Stimulated activated naive CD8-positive, alpha-beta T cell treated with anti-CD3 and anti-CD28 coated beads, Interleukin-15, Interleukin-2, amounts not matched to agents 100 ng/mL and 50 ng/mL, for 24 hours (primary cell): ENCODE data around the gene RGPD5.
"Not testable (repeated sequence)": the region's sequence is repeated elsewhere in the genome, so short reads cannot be mapped to it uniquely, and the experiment has no call there.

Source experiments
- H3K27ac Mint-ChIP-seq: one replicate; pipeline ENCODE4 v1.8.0; 2021; ENCODE audit warnings: mild to moderate bottlenecking, mixed read lengths
- H3K27me3 Mint-ChIP-seq: one replicate; pipeline ENCODE4 v1.8.0; 2021; ENCODE audit warnings: mixed read lengths
- H3K36me3 Mint-ChIP-seq: one replicate; pipeline ENCODE4 v1.8.0; 2021; ENCODE audit warnings: low read depth, mixed read lengths
- H3K4me1 Mint-ChIP-seq: one replicate; pipeline ENCODE4 v1.8.0; 2021; ENCODE audit warnings: low read depth, mixed read lengths
- H3K4me3 Mint-ChIP-seq: one replicate; pipeline ENCODE4 v1.8.0; 2021; ENCODE audit warnings: mild to moderate bottlenecking, mixed read lengths
- H3K9me3 Mint-ChIP-seq: one replicate; pipeline ENCODE4 v1.8.0; 2021; ENCODE audit warnings: mixed read lengths

Gene RGPD5

DNA sequence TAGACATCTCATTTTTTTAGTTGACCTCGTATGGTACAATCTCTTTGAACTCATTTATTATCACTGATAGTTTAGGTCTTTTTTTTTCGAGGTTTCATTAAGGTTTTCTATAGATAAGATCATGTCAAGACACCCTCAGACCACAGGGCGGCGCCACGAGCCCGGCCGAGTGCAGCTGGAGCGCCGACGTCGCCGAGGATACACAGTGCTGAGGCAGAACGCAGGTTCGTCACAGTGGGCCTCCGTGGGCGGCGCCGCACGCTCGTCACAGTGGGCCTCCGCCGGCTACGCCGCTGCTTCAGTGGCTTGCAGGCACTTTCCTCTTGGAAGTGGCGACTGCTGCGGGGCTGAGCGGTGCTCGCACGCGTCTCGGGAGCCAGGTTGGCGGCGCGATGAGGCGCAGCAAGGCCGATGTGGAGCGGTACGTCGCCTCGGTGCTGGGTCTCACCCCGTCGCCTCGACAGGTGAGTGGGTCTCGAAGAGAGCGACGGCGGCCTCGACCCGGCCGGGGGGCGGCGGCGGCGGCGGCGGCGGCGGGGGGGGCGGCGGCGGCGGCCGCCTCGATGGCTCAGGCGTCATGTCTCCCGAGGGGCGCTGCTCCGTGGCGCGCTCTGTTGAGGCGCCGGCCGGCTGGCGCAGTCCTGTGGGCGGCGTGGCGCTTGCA, at the start of gene RGPD5:
Gene RGPD5 (plus strand): TSS at position 232 of the 664 bp plus-strand sequence. CDS start 161 bp downstream, at position 393.
- H3K9me3 Mint-ChIP-seq, H3K27ac Mint-ChIP-seq, H3K36me3 Mint-ChIP-seq, H3K4me1 Mint-ChIP-seq, H3K27me3 Mint-ChIP-seq, H3K4me3 Mint-ChIP-seq: not testable (repeated sequence)

DNA sequence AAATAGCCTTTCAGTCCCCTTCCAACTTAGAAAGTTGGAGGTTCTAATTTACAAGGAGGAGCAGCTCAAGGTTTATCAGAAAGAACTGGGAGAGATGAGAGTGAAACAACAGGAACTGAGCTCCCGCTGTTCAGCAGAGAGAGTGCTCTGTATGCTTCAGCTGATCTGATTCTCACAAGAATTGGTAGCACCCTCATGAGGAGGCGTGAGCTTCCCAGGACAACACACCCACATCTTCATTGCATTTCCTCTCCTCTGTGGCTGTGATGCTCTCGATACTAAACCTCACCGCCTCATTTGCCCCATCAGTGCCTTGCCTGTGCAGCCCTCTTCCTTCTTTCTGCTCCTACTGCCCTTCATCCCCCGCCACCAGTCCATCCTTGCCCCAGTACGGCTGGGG, 42.5 kb upstream of the RGPD5 start:
- H3K36me3 Mint-ChIP-seq, H3K27me3 Mint-ChIP-seq, H3K27ac Mint-ChIP-seq, H3K9me3 Mint-ChIP-seq, H3K4me1 Mint-ChIP-seq, H3K4me3 Mint-ChIP-seq: not testable (repeated sequence)

DNA sequence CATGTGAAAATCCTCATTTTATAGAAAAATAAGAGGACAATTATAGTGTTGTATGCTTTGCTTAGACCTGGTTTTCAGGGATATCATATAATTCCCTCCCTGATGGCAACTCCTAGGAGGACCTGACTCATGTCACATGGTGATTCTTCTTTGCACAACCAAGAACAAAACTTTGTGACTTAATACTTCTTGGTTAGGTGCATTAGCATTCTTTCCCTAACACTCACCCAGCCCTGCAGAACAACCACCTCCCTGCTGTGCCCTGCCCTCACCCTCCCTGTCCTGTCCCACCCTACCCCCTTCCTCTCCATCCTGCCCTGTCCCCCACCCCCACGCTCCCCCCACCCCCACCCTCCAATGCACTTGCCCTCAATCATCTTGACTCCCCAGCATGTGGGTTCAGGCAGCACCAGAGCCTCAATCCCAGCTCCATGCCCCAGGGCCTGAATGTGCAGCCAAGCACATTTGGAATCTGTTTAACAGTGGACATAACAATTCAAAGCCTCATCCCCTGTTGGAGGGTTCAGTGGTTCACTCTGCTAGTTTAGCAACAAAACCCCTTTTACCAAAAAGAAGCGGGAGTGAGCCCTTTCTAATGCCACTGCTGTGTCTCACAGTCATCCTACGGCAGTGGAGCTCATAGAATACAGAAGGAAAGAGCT, 36.8 kb upstream of the RGPD5 start:
- not testable (repeated sequence) for H3K4me3 Mint-ChIP-seq, H3K27ac Mint-ChIP-seq

DNA sequence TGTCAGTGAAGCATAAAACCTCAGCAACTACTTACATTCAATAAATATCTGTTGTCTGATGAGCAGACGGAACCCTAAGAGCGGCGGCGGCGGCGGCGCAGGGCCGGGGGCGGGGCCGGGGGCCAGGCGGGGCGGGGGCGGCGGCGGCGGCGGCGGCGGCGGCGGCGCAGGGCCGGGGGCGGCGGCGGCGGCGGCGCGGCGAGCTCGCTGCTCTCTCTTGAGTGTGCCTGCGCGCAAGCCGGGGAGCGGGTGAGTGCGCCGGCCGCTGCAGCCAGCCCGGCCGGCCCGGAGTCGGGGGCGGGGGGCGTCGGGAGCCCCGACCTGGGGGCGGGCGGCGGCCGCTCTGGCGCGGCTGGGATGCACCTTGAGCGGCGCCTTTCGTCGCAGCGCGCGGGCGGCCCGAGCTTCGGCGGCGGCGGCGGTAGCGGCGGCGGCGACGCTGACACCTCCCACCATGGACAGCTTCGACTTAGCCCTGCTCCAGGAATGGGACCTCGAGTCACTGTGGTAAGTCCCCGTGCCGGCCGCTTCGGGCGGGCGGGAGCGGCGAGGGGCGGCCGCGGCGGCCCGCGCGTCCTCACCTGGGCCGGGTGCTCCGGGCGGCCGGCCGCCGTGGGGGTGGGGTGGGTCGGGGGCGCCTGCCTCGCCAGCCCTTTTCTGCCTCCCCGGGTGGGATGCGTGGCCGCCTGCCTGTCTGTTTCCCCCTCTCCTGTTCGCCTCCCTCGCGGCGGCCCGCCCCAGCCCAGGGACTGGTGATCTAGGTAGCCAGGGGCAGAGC, 33.7 kb upstream of the RGPD5 start:
- not testable (repeated sequence) for H3K4me3 Mint-ChIP-seq, H3K4me1 Mint-ChIP-seq, H3K36me3 Mint-ChIP-seq, H3K9me3 Mint-ChIP-seq, H3K27ac Mint-ChIP-seq, H3K27me3 Mint-ChIP-seq

More for the DNA sequence above, 36.8 kb upstream of the RGPD5 start:
- H3K9me3 Mint-ChIP-seq, H3K4me1 Mint-ChIP-seq, H3K36me3 Mint-ChIP-seq, H3K27me3 Mint-ChIP-seq: not testable (repeated sequence)

DNA sequence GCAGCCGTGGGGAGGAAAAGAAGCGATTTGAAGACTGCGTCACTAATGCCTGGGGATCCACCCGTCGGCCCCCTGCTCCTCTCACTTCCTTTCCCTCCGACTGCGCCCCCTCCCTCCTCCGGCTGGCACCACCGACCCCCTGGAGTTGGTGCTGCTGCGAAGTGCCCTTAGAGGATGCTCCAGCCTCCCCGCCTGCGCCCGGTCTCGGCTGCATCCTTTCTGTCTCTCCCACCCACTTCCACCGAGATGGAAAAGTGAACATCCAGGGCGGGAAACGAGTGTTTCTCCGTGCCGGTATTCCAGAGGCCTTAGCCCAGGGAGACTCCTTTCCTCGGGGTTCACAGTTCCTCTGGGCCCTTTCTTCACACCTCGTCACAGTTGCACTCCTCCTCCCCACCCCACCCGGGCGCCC, 33.1 kb upstream of the RGPD5 start:
- not testable (repeated sequence) for H3K27ac Mint-ChIP-seq, H3K9me3 Mint-ChIP-seq, H3K27me3 Mint-ChIP-seq, H3K4me1 Mint-ChIP-seq, H3K36me3 Mint-ChIP-seq, H3K4me3 Mint-ChIP-seq

DNA sequence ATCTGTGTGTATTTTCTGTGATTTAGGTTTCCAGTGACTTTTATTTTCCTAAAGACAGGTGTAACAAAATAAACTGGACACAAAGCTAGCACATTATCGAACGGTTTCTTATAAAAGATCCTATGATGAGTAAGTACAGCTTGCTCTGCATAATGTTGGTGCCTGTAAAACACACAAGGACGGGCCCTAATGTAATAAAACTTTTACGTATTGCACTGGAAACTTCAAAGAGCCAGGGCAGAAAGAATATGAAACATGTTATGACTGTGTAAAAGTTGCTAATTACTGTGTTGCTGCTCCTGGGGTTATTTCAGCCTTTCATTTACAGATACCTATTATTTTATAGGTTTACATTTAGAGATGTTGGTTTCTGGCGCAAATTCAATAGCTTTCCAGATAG, 32.1 kb upstream of the RGPD5 start:
- H3K36me3 Mint-ChIP-seq, H3K4me3 Mint-ChIP-seq, H3K9me3 Mint-ChIP-seq, H3K27me3 Mint-ChIP-seq, H3K4me1 Mint-ChIP-seq, H3K27ac Mint-ChIP-seq: not testable (repeated sequence)

DNA sequence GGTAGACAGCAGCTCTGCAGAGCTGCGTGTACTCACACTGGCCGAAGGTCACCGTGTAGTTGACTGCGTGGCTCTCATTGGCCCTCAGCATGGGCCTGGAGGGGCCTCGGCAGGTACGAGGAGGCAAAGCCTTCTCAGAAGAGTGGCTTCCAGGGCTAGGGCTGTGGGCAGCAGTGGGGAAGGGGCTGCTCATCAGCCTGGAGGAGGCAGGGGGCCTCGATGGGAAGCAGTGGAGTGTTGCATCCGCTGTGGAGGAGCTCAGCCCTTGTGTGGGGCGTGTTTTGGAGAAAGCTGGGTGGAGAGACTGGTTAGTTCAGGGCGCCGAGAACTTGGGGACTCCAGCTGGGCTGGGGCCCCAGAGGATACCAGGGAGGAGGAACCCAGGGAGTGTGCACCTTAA, 28.0 kb upstream of the RGPD5 start:
- H3K4me1 Mint-ChIP-seq, H3K36me3 Mint-ChIP-seq, H3K9me3 Mint-ChIP-seq, H3K27ac Mint-ChIP-seq, H3K4me3 Mint-ChIP-seq, H3K27me3 Mint-ChIP-seq: not testable (repeated sequence)

DNA sequence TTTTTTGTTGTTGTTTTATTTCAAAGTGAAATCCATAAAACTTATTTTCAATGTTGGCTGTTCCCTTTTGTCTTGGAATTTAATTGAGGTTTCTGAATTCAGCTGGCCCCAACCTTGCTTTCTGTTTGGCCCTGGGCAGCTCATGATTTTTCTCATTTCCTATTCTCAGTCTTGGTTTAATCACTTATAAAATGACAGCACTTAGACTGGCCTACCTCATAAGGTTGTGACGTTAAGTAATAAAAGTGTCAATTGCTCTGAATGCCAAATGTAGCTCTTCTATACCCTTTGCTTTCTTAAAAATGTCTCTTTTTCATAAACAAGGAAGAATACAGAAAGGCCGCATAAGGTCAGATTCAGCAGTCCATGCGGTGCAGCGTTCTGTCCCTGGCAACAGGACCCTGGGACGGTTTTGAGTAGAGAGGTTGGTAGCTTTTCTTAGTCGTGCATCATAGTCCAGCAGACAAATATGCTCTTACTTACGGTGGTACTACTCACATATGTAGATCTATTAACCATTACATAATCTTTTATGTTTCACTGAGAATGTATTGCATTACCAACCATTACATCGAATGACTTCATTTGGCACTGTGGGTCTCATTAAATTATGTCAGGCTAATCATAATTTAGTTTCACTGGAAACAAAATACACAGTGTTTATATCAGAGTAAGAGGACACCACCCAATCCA, 27.1 kb upstream of the RGPD5 start:
- H3K9me3 Mint-ChIP-seq, H3K27me3 Mint-ChIP-seq, H3K27ac Mint-ChIP-seq, H3K4me3 Mint-ChIP-seq, H3K36me3 Mint-ChIP-seq, H3K4me1 Mint-ChIP-seq: not testable (repeated sequence)

DNA sequence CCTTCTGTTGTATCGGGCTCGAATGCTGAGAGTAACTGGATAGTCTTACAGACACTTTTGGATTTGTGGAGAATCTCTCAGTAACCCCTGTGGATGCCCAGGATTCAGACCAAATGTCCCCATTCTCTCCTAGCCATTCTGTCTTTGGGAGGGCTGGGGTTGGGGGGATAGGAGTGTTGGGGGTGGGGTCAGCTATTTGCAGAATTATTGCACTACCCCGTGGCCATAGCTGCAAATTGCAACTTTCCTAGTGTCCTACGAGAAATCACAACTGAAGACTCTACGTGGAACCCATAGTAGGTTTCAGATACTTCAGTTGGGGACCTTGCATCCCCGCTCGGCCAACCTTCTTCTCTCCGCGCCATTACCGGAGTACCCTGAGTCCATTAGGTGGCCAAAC, 25.2 kb upstream of the RGPD5 start:
- not testable (repeated sequence) for H3K36me3 Mint-ChIP-seq, H3K4me3 Mint-ChIP-seq, H3K9me3 Mint-ChIP-seq

DNA sequence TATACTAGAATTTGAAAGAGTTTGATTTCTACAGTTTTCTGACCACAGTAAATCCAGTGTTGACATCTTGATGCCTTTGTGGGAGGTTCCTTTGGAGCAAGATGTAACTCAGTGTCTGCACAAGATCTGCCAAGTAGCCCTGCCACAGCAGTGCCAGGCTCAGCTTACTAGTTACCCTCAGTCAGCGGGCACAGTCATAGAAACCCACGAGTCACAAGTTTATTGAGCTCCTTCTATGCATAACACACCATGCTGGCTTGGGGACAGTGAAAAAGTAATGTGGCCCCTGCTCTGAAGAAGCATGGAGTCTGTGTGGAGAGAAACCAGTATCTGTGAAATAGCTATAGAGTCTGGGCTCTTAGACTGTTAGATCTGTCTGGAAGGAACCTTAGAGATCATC, 15.0 kb upstream of the RGPD5 start:
- not testable (repeated sequence) for H3K27ac Mint-ChIP-seq, H3K4me3 Mint-ChIP-seq, H3K27me3 Mint-ChIP-seq, H3K4me1 Mint-ChIP-seq, H3K9me3 Mint-ChIP-seq, H3K36me3 Mint-ChIP-seq

More for the DNA sequence above, 25.2 kb upstream of the RGPD5 start:
- H3K27me3 Mint-ChIP-seq, H3K4me1 Mint-ChIP-seq, H3K27ac Mint-ChIP-seq: not testable (repeated sequence)

DNA sequence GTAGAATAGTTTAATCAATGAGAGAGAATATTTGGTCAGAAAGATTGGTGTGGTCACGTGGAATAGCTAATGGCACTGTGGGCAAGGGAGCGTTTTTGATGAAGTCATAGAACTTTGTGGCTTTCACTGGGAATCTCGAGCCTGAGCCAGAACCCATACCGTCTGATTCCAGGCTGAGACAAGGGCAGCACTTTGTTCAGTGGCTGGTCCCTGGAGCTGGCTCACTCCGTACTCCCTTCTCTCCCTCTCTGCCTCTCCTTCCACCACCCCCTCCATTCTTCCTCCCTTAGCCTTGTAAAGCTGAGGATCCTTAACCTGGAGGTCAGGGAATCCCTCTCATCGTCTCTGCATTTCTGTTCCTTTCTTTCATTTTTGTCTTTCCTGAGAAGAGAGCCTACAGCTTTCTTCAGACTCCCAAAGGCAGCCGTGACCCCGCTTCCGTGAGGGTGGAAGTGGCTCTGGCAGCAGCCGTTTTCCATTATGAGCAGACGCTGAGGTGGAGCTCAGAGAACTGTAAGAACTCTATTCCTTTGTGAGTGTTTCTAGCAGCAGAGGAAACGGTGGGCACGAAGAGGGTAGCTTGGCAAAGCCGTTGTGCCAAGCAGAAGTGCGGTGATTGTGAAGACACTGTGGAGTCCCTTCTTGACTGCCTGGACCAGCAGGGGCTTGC, 12.8 kb upstream of the RGPD5 start:
- H3K4me1 Mint-ChIP-seq, H3K27ac Mint-ChIP-seq, H3K27me3 Mint-ChIP-seq: not testable (repeated sequence)

DNA sequence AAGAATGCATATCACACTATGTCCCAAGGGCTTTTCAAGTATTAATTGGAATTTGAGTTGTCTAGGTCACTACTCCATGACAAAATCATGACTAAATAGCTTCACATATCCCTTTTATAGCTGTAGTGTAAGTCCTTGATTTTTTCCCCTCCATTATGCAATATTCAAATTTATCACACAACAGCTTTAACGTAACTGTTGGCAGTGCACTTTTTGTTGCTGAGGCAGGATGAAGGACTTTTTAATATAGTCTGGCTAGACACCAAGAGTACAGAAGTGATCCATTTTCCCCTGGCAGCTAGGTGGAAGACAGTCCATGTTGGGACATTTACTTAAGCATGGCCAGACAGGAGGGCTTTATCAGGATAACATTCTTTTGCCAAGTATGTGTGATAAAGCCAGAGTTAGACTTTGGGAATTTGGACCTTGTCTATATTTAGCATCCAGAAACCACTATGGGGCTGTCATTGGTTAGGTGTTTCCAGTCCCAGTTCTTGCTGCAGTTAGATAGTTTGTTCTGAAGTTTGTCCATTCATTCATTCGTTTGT, 11.6 kb upstream of the RGPD5 start:
- not testable (repeated sequence) for H3K27me3 Mint-ChIP-seq, H3K36me3 Mint-ChIP-seq, H3K9me3 Mint-ChIP-seq, H3K4me1 Mint-ChIP-seq, H3K4me3 Mint-ChIP-seq, H3K27ac Mint-ChIP-seq

More for the DNA sequence above, 12.8 kb upstream of the RGPD5 start:
- not testable (repeated sequence) for H3K4me3 Mint-ChIP-seq, H3K36me3 Mint-ChIP-seq, H3K9me3 Mint-ChIP-seq

DNA sequence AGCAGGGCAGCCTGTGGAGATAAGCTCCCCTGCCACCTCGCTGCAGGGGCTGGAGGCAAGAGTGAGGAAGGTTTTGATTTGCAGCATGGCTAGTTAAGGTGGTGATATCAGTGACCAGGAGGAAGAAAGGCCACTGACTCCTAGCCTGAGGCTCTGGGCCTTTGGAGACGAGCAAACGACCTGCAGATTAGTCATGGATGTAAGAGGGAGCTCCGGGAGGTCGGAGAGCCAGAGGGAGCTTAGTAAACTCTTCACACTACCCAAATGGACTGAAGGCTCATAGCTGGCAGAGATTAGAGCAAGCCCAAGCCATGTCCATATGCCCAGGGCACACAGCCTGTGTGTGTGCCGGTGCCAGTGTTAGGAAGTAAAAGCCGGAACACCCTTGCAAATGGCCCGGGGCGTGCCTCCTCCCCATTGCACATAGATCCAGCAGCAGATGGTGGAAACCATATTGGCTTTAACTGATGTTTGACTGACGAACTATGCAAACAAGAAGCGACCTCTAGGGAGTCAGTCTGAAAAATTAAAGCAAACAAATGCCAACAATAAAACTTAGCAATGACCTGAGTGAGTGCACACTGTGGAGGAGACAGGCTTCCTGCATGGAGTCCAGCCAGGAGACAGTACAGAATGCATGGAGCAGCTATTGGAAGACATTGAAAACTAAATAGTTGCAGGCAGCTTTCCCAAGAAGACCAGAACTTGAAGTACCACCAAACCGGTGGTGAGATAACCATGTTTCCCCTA, 2.4 kb upstream of the RGPD5 start:
- not testable (repeated sequence) for H3K4me3 Mint-ChIP-seq, H3K4me1 Mint-ChIP-seq

DNA sequence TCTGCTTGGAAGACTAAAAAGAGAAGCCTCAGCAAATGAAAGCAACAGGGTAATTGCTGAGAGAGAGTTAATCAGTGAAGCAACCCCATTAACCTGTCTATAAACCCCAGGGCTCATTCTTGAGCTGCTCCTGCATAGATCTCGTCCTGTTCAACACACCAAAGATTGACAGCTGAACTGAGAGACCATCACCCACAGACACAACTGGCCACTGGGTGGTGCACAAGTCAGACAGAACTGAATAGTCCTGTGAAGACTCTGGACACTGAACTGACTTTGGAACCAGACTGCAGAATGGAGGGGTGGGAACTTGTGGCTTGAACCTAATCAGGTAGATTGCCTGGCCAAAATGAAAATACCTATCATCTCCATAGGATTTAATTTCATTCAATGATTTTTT, 1.4 kb upstream of the RGPD5 start:
- not testable (repeated sequence) for H3K36me3 Mint-ChIP-seq, H3K27me3 Mint-ChIP-seq, H3K27ac Mint-ChIP-seq, H3K4me3 Mint-ChIP-seq, H3K4me1 Mint-ChIP-seq, H3K9me3 Mint-ChIP-seq

More for the DNA sequence above, 2.4 kb upstream of the RGPD5 start:
- not testable (repeated sequence) for H3K9me3 Mint-ChIP-seq, H3K27ac Mint-ChIP-seq, H3K36me3 Mint-ChIP-seq, H3K27me3 Mint-ChIP-seq
